ENCODE measurements around the gene NEK1.

GRCh38 chr4:169604903-169605331, 7.5 kb downstream of the NEK1 start:
- TF ChIP-seq, protein P1, sequence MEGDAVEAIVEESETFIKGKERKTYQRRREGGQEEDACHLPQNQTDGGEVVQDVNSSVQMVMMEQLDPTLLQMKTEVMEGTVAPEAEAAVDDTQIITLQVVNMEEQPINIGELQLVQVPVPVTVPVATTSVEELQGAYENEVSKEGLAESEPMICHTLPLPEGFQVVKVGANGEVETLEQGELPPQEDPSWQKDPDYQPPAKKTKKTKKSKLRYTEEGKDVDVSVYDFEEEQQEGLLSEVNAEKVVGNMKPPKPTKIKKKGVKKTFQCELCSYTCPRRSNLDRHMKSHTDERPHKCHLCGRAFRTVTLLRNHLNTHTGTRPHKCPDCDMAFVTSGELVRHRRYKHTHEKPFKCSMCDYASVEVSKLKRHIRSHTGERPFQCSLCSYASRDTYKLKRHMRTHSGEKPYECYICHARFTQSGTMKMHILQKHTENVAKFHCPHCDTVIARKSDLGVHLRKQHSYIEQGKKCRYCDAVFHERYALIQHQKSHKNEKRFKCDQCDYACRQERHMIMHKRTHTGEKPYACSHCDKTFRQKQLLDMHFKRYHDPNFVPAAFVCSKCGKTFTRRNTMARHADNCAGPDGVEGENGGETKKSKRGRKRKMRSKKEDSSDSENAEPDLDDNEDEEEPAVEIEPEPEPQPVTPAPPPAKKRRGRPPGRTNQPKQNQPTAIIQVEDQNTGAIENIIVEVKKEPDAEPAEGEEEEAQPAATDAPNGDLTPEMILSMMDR (IDR thresholded peaks at IDR 0.05; ENCODE audit: low read depth, low read length), result no peak
- no peak for TF ChIP-seq EZH2phosphoT487 (IDR thresholded peaks at IDR 0.05; ENCODE audit: low read depth)
